A172 (cell line): ENCODE data around the gene ARL8A. TPM values are rescaled to one million over a fixed set of nuclear protein-coding genes. Genes with fewer than 3 reads are reported as not detected.
"Not testable (repeated sequence)": the region's sequence is repeated elsewhere in the genome, so short reads cannot be mapped to it uniquely, and the experiment has no call there.

Source experiments
- DNase-seq: peaks from one replicate; pipeline ENCODE4 v3.0.0-alpha.2; 2015; ENCODE audit warnings: low spot score
- total RNA-seq: library from RNA; depleted of rRNA; stranded (reverse); fragments of >200 nt; shearing (Covaris generic); gene quantifications from 2 replicates; pipeline ENCODE4 v1.2.3, GENCODE V29; 2014

ARL8A gene
- total RNA-seq, 1 experiment from 2014 or later = 42.6 TPM

GRCh38 chr1:202173993-202174392, 29.5 kb upstream of the ARL8A start:
- DNase-seq = no peak

- DNase-seq = no peak
Measured at GRCh38 chr1:202172015-202172355, 27.4 kb upstream of the ARL8A start.

- DNase-seq = no peak
Measured at GRCh38 chr1:202171292-202172014, 26.9 kb upstream of the ARL8A start.

- DNase-seq = no peak
Measured at GRCh38 chr1:202170726-202171125, 26.2 kb upstream of the ARL8A start.

- DNase-seq = no peak
Measured at GRCh38 chr1:202168861-202169260, 24.3 kb upstream of the ARL8A start.

- DNase-seq = no peak
Measured at GRCh38 chr1:202167708-202168415, 23.3 kb upstream of the ARL8A start.

GRCh38 chr1:202167054-202167453, 22.5 kb upstream of the ARL8A start:
- DNase-seq = not testable (repeated sequence)

GRCh38 chr1:202165942-202166843, 21.7 kb upstream of the ARL8A start:
- DNase-seq = no peak

- no peak for DNase-seq
Measured at GRCh38 chr1:202165267-202165941, 20.9 kb upstream of the ARL8A start.

- no peak for DNase-seq
Measured at GRCh38 chr1:202164271-202165037, 19.9 kb upstream of the ARL8A start.

GRCh38 chr1:202163281-202164270, 19.0 kb upstream of the ARL8A start:
- no peak for DNase-seq

GRCh38 chr1:202162418-202163280, 18.1 kb upstream of the ARL8A start:
- no peak for DNase-seq

GRCh38 chr1:202162047-202162417, 17.5 kb upstream of the ARL8A start:
- DNase-seq = no peak

GRCh38 chr1:202161151-202162046, 16.9 kb upstream of the ARL8A start:
- DNase-seq = no peak

GRCh38 chr1:202160377-202160940, 15.9 kb upstream of the ARL8A start, which contains the start of gene PTPN7:
PTPN7 (minus strand) TSS chr1:202160602; CDS start chr1:202159402, 1,200 bp downstream.
- no peak for DNase-seq

- DNase-seq = no peak
Measured at GRCh38 chr1:202159534-202160371, 15.2 kb upstream of the ARL8A start.
